Trophoblast cell (in vitro differentiated cells and primary cell): Measurements from ENCODE around the gene ALX1.

Source experiments
- DNase-seq, 2 donors: peaks; one replicate each; pipeline ENCODE4 v3.0.0-alpha.2; 2016
- H2AFZ ChIP-seq: 2 replicates; pipeline ENCODE4 v1.6.1; 2013; ENCODE audit warnings: low read length, moderate library complexity, mild to moderate bottlenecking; ENCODE audit not compliant: insufficient read depth, poor library complexity
- H2AK5ac ChIP-seq: 2 replicates; pipeline ENCODE4 v1.6.1; 2013; ENCODE audit warnings: mild to moderate bottlenecking, low read length
- H2BK120ac ChIP-seq: 2 replicates; pipeline ENCODE4 v1.6.1; 2013; ENCODE audit warnings: low read length, mild to moderate bottlenecking, moderate library complexity; ENCODE audit not compliant: insufficient read depth, poor library complexity
- H2BK12ac ChIP-seq: 2 replicates; pipeline ENCODE4 v1.6.1; 2013; ENCODE audit warnings: mild to moderate bottlenecking, low read length, moderate library complexity
- H2BK5ac ChIP-seq: 2 replicates; pipeline ENCODE4 v1.6.1; 2013; ENCODE audit warnings: low read length, low read depth, moderate library complexity, mild to moderate bottlenecking; ENCODE audit not compliant: poor library complexity
- H3K14ac ChIP-seq: 2 replicates; pipeline ENCODE4 v1.6.1; 2013; ENCODE audit warnings: mild to moderate bottlenecking, low read length
- H3K18ac ChIP-seq: 2 replicates; pipeline ENCODE4 v1.6.1; 2013; ENCODE audit warnings: mild to moderate bottlenecking, low read length
- H3K23ac ChIP-seq: 2 replicates; pipeline ENCODE4 v1.6.1; 2013; ENCODE audit warnings: low read length
- H3K27ac ChIP-seq: 2 replicates; pipeline ENCODE4 v1.5.1; 2013; ENCODE audit warnings: low read depth, mild to moderate bottlenecking, inconsistent platforms, low read length, moderate library complexity
- H3K27me3 ChIP-seq: 2 replicates; pipeline ENCODE4 v1.6.1; 2013; ENCODE audit warnings: inconsistent platforms, mild to moderate bottlenecking, low read length, moderate library complexity; ENCODE audit not compliant: insufficient read depth
- H3K36me3 ChIP-seq, 2 experiments: 1 replicate in 1 of 2; 2 replicates in 1 of 2; pipeline ENCODE4 v1.6.1; 2013; ENCODE audit warnings: low read length in 2 of 2, mild to moderate bottlenecking in 2 of 2, moderate library complexity in 1 of 2; ENCODE audit not compliant: insufficient read depth in 2 of 2, control insufficient read depth in 1 of 2
- H3K4ac ChIP-seq: 2 replicates; pipeline ENCODE4 v1.6.1; 2013; ENCODE audit warnings: low read depth, mild to moderate bottlenecking, low read length, moderate library complexity
- H3K4me1 ChIP-seq, 2 experiments: 1 replicate in 1 of 2; 2 replicates in 1 of 2; pipeline ENCODE4 v1.6.1; 2013; ENCODE audit warnings: low read length in 2 of 2, mild to moderate bottlenecking in 2 of 2, moderate library complexity in 1 of 2; ENCODE audit not compliant: insufficient read depth in 2 of 2, control insufficient read depth in 1 of 2
- H3K4me2 ChIP-seq: 2 replicates; pipeline ENCODE4 v1.6.1; 2013; ENCODE audit warnings: inconsistent platforms, mild to moderate bottlenecking, low read length, moderate library complexity
- H3K4me3 ChIP-seq: 2 replicates; pipeline ENCODE4 v1.5.1; 2013; ENCODE audit warnings: mild to moderate bottlenecking, low read depth, low read length, inconsistent platforms
- H3K79me1 ChIP-seq: one replicate; pipeline ENCODE4 v1.6.1; 2013; ENCODE audit warnings: low read length
- H3K79me2 ChIP-seq: 2 replicates; pipeline ENCODE4 v1.6.1; 2013; ENCODE audit warnings: low read length, mild to moderate bottlenecking; ENCODE audit not compliant: control insufficient read depth, insufficient read depth, poor library complexity
- H3K9ac ChIP-seq: 2 replicates; pipeline ENCODE4 v1.6.1; 2013; ENCODE audit warnings: mild to moderate bottlenecking, low read length
- H3K9me3 ChIP-seq: 2 replicates; pipeline ENCODE4 v1.6.1; 2013; ENCODE audit warnings: low read depth, mild to moderate bottlenecking, control low read depth, inconsistent platforms, low read length; ENCODE audit not compliant: insufficient read depth
- H4K12ac ChIP-seq: 2 replicates; pipeline ENCODE4 v1.6.1; 2013; ENCODE audit warnings: low read depth, mild to moderate bottlenecking, low read length, moderate library complexity
- H4K8ac ChIP-seq: 2 replicates; pipeline ENCODE4 v1.6.1; 2013; ENCODE audit warnings: low read depth, mild to moderate bottlenecking, low read length, moderate library complexity
- H4K91ac ChIP-seq: one replicate; pipeline ENCODE4 v1.6.1; 2013; ENCODE audit warnings: low read depth, mild to moderate bottlenecking, low read length, moderate library complexity
- WGBS: extraction: QIAGEN DNeasy Blood & Tissue Kit; methylation state at CpG from one replicate; pipeline ENCODE4 v1.1.7; 2013; ENCODE audit warnings: missing lambda C conversion rate; ENCODE audit not compliant: insufficient read length, insufficient coverage; ENCODE audit errors: extremely low coverage; 5-methylcytosine and 5-hydroxymethylcytosine counted together

The ALX1 gene

GRCh38 chr12:85257671-85258070, 22.3 kb upstream of the ALX1 start:
- no peak for DNase-seq
- Histone ChIP-seq H3K4me3 (no peak overlapping the region), H2AK5ac (no peak overlapping the region), H3K18ac (no peak overlapping the region), H3K9me3 (no peaks in the 10 kb centered on the region), H4K91ac (no peak overlapping the region), H3K14ac (no peak overlapping the region), H3K4me1 (no peaks in the 10 kb centered on the region), H3K4ac (no peak overlapping the region), H3K9ac (no peak overlapping the region), H3K4me2 (no peak overlapping the region), H3K79me1 (no peaks in the 10 kb centered on the region), H4K12ac (no peak overlapping the region), H2BK120ac (no peak overlapping the region), H3K27ac (no peak overlapping the region), H2BK5ac (no peak overlapping the region), H2AFZ (no peak overlapping the region), H3K36me3 (no peaks in the 10 kb centered on the region), H3K27me3 (no peaks in the 10 kb centered on the region), H2BK12ac (no peak overlapping the region), H3K79me2 (no peaks in the 10 kb centered on the region), H3K23ac (no peak overlapping the region), H4K8ac (no peak overlapping the region)
- WGBS = no CpG with 5 or more reads among the region's 1 CpG

GRCh38 chr12:85260447-85260846, 19.6 kb upstream of the ALX1 start:
- H3K27me3 ChIP-seq = no peaks in the 10 kb centered on the region
- H2AFZ ChIP-seq = no peak overlapping the region
- H3K14ac ChIP-seq = no peak overlapping the region
- no peak overlapping the region for H3K4me3 ChIP-seq
- H3K4me2 ChIP-seq = no peak overlapping the region
- H2BK120ac ChIP-seq = no peak overlapping the region
- no peaks in the 10 kb centered on the region for H3K4me1 ChIP-seq
- H4K8ac ChIP-seq = no peak overlapping the region
- H4K91ac ChIP-seq = no peak overlapping the region
- H3K36me3 ChIP-seq = no peaks in the 10 kb centered on the region
- H4K12ac ChIP-seq = no peak overlapping the region
- H2BK12ac ChIP-seq = no peak overlapping the region
- H2BK5ac ChIP-seq = no peak overlapping the region
- no peaks in the 10 kb centered on the region for H3K79me1 ChIP-seq
- no peak for DNase-seq
- H3K9me3 ChIP-seq = no peaks in the 10 kb centered on the region
- H3K18ac ChIP-seq = no peak overlapping the region
- H3K27ac ChIP-seq = no peak overlapping the region
- no CpG with 5 or more reads among the region's 2 CpGs for WGBS
- no peak overlapping the region for H3K4ac ChIP-seq
- H3K23ac ChIP-seq = no peak overlapping the region
- H2AK5ac ChIP-seq = no peak overlapping the region
- no peaks in the 10 kb centered on the region for H3K79me2 ChIP-seq
- no peak overlapping the region for H3K9ac ChIP-seq

GRCh38 chr12:85260896-85261295, 19.1 kb upstream of the ALX1 start:
- H3K23ac ChIP-seq = no peak overlapping the region
- H3K79me1 ChIP-seq = no peaks in the 10 kb centered on the region
- no peak overlapping the region for H2BK12ac ChIP-seq
- H2AFZ ChIP-seq = no peak overlapping the region
- H2BK120ac ChIP-seq = no peak overlapping the region
- no peak overlapping the region for H4K8ac ChIP-seq
- H3K4ac ChIP-seq = no peak overlapping the region
- no peak overlapping the region for H3K4me3 ChIP-seq
- no peak overlapping the region for H2AK5ac ChIP-seq
- H3K27ac ChIP-seq = no peak overlapping the region
- H3K36me3 ChIP-seq = no peaks in the 10 kb centered on the region
- no peaks in the 10 kb centered on the region for H3K9me3 ChIP-seq
- H3K27me3 ChIP-seq = no peaks in the 10 kb centered on the region
- no peak overlapping the region for H2BK5ac ChIP-seq
- H3K4me2 ChIP-seq = no peak overlapping the region
- no CpG with 5 or more reads among the region's 3 CpGs for WGBS
- no peaks in the 10 kb centered on the region for H3K4me1 ChIP-seq
- no peak for DNase-seq
- H3K9ac ChIP-seq = no peak overlapping the region
- H3K18ac ChIP-seq = no peak overlapping the region
- H3K14ac ChIP-seq = no peak overlapping the region
- H4K12ac ChIP-seq = no peak overlapping the region
- H4K91ac ChIP-seq = no peak overlapping the region
- H3K79me2 ChIP-seq = no peaks in the 10 kb centered on the region

GRCh38 chr12:85266356-85266755, 13.7 kb upstream of the ALX1 start:
- no peak for DNase-seq
- WGBS = no CpG with 5 or more reads among the region's 4 CpGs
- H2BK12ac ChIP-seq = no peak overlapping the region
- H2BK120ac ChIP-seq = no peak overlapping the region
- no peak overlapping the region for H4K91ac ChIP-seq
- H3K4me2 ChIP-seq = no peak overlapping the region
- H3K18ac ChIP-seq = no peak overlapping the region
- H3K79me1 ChIP-seq = no peaks in the 10 kb centered on the region
- H3K4ac ChIP-seq = no peak overlapping the region
- H3K36me3 ChIP-seq = no peaks in the 10 kb centered on the region
- no peak overlapping the region for H4K8ac ChIP-seq
- H3K4me1 ChIP-seq = no peaks in the 10 kb centered on the region
- H3K9me3 ChIP-seq = no peaks in the 10 kb centered on the region
- no peak overlapping the region for H3K14ac ChIP-seq
- no peak overlapping the region for H3K9ac ChIP-seq
- H2AK5ac ChIP-seq = no peak overlapping the region
- no peak overlapping the region for H2BK5ac ChIP-seq
- H3K23ac ChIP-seq = no peak overlapping the region
- no peak overlapping the region for H3K27ac ChIP-seq
- H3K4me3 ChIP-seq = no peak overlapping the region
- H4K12ac ChIP-seq = no peak overlapping the region
- no peaks in the 10 kb centered on the region for H3K27me3 ChIP-seq
- H3K79me2 ChIP-seq = no peaks in the 10 kb centered on the region
- no peak overlapping the region for H2AFZ ChIP-seq
